ENCODE data around the gene NEK6. TPM values are rescaled to one million over a fixed set of nuclear protein-coding genes. Genes with fewer than 3 reads are reported as not detected.

The NEK6 gene
- total and polyA plus RNA-seq, 2 of the 8 experiments (the other 6 are each of a cell fraction or from before 2014, with no cell fraction given): 17.7 to 19.7 TPM

GRCh38 chr9:124309667-124310084, 51.9 kb downstream of the NEK6 start (continued):
- TF ChIP-seq RNF2 (IDR thresholded peaks at IDR 0.05; ENCODE audit: borderline replicate concordance, low read depth, low read length, missing control alignments, poor library complexity, severe bottlenecking) (no peak), SP4 (IDR thresholded peaks at IDR 0.05; ENCODE audit: low read length) (no peak)

Measured in H1 (cell line).